WTC11 (cell line): ENCODE results near the gene PSMB9. TPM values are rescaled to one million over a fixed set of nuclear protein-coding genes. Genes with fewer than 3 reads are reported as not detected.
"Not testable (repeated sequence)": the region's sequence is repeated elsewhere in the genome, so short reads cannot be mapped to it uniquely, and the experiment has no call there.

Source experiments
- ATAC-seq: fragments of 200-7000 bp; cut with Tn5 transposase; 2 replicates; pipeline ENCODE4 v1.10.0; 2021; ENCODE audit warnings: mild to moderate bottlenecking, moderate library complexity
- CTCF ChIA-PET: fragments of 300-600 bp; sonication (Branson Sonifier 250); formaldehyde crosslinking; loops from one replicate; lab custom pipeline; 2021; ENCODE audit warnings: antibody characterized with exemption; lab: Charles Lee
- POLR2A ChIA-PET: fragments of 350-600 bp; sonication (Branson Sonifier 250); formaldehyde crosslinking; loops from one replicate; lab custom pipeline; 2021; ENCODE audit warnings: antibody characterized with exemption; lab: Charles Lee
- DNase-seq: peaks from one replicate; pipeline ENCODE4 v3.0.0; 2021; ENCODE audit warnings: low spot score
- H3K27ac Mint-ChIP-seq: 2 replicates; pipeline ENCODE4 v1.8.0; 2021; ENCODE audit warnings: mixed read lengths
- H3K27me3 Mint-ChIP-seq: 2 replicates; pipeline ENCODE4 v1.8.0; 2021; ENCODE audit warnings: low read depth, mild to moderate bottlenecking, moderate library complexity, mixed read lengths
- H3K36me3 Mint-ChIP-seq: 2 replicates; pipeline ENCODE4 v1.8.0; 2021; ENCODE audit warnings: mixed read lengths
- H3K4me1 Mint-ChIP-seq: 2 replicates; pipeline ENCODE4 v1.8.0; 2022; ENCODE audit warnings: mixed read lengths
- H3K4me3 Mint-ChIP-seq: 2 replicates; pipeline ENCODE4 v1.8.0; 2021; ENCODE audit warnings: mild to moderate bottlenecking, moderate library complexity, mixed read lengths
- H3K9me3 Mint-ChIP-seq: 2 replicates; pipeline ENCODE4 v1.8.0; 2021; ENCODE audit warnings: mixed read lengths
- CBFB ChIP-seq: sonication (generic); formaldehyde crosslinking; IDR thresholded peaks from 2 replicates; pipeline ENCODE4 v1.8.1; 2022; ENCODE audit warnings: mild to moderate bottlenecking, low read depth, missing genetic modification reagents
- MXD4 ChIP-seq: fragments of 250-450 bp; sonication (Bioruptor Pico); IDR thresholded peaks from 2 replicates; pipeline ENCODE4 v1.8.0; 2021; ENCODE audit warnings: mild to moderate bottlenecking, moderate library complexity, borderline replicate concordance
- PRRX2 ChIP-seq: fragments of 250-450 bp; sonication (Bioruptor Pico); IDR thresholded peaks from 2 replicates; pipeline ENCODE4 v1.8.0; 2021; ENCODE audit warnings: mild to moderate bottlenecking
- RELA ChIP-seq: sonication (generic); formaldehyde crosslinking; IDR thresholded peaks from 2 replicates; pipeline ENCODE4 v1.8.1; 2022; ENCODE audit warnings: missing genetic modification reagents, mild to moderate bottlenecking, borderline replicate concordance
- SMAD4 ChIP-seq: sonication (generic); formaldehyde crosslinking; IDR thresholded peaks from 2 replicates; pipeline ENCODE4 v1.8.0; 2022; ENCODE audit warnings: mild to moderate bottlenecking, missing genetic modification reagents
- SP1 ChIP-seq: sonication (generic); formaldehyde crosslinking; conservative IDR thresholded peaks from 2 replicates; pipeline ENCODE4 v1.8.1; 2022; ENCODE audit warnings: missing genetic modification reagents
- TEAD1 ChIP-seq: sonication (generic); formaldehyde crosslinking; IDR thresholded peaks from 2 replicates; pipeline ENCODE4 v1.8.0; 2022; ENCODE audit warnings: mild to moderate bottlenecking, missing genetic modification reagents
- ZBTB21 ChIP-seq: sonication (generic); formaldehyde crosslinking; IDR thresholded peaks from 2 replicates; pipeline ENCODE4 v1.8.1; 2023; ENCODE audit warnings: mild to moderate bottlenecking, missing genetic modification reagents, borderline replicate concordance
- ZNF416 ChIP-seq: fragments of 250-450 bp; sonication (Bioruptor Pico); IDR thresholded peaks from 2 replicates; pipeline ENCODE4 v1.9.0; 2021; ENCODE audit warnings: mild to moderate bottlenecking, inconsistent platforms
- ZNF671 ChIP-seq: fragments of 250-450 bp; sonication (Bioruptor Pico); IDR thresholded peaks from 2 replicates; pipeline ENCODE4 v1.8.0; 2021; ENCODE audit warnings: mild to moderate bottlenecking
- total RNA-seq: library from RNA; stranded (reverse); gene quantifications from 3 replicates; pipeline ENCODE4 v1.2.3, GENCODE V29; 2021
- TF ChIP-seq, protein P1 (sequence below): sonication (generic); formaldehyde crosslinking; IDR thresholded peaks from 2 replicates; pipeline ENCODE4 v1.8.0; 2022; ENCODE audit warnings: mild to moderate bottlenecking, missing genetic modification reagents
- TF ChIP-seq, protein P2 (sequence below): sonication (generic); formaldehyde crosslinking; IDR thresholded peaks from 2 replicates; pipeline ENCODE4 v1.8.0; 2022; ENCODE audit warnings: mild to moderate bottlenecking, missing genetic modification reagents
- TF ChIP-seq, protein P3 (sequence below): fragments of 250-450 bp; sonication (Bioruptor Pico); IDR thresholded peaks from 2 replicates; pipeline ENCODE4 v2.1.2; 2022; ENCODE audit warnings: mild to moderate bottlenecking, moderate library complexity
- TF ChIP-seq, protein P4 (sequence below): fragments of 250-450 bp; sonication (Bioruptor Pico); conservative IDR thresholded peaks from 2 replicates; pipeline ENCODE4 v1.9.0; 2021; ENCODE audit warnings: mild to moderate bottlenecking
- TF ChIP-seq, protein P5 (sequence below): sonication (generic); formaldehyde crosslinking; IDR thresholded peaks from 2 replicates; pipeline ENCODE4 v1.8.1; 2023; ENCODE audit warnings: mild to moderate bottlenecking, missing genetic modification reagents, borderline replicate concordance
- TF ChIP-seq, protein P6 (sequence below): sonication (generic); formaldehyde crosslinking; IDR thresholded peaks from 2 replicates; pipeline ENCODE4 v1.8.1; 2022; ENCODE audit warnings: mild to moderate bottlenecking, moderate library complexity, missing genetic modification reagents
- TF ChIP-seq, protein P7 (sequence below): sonication (generic); formaldehyde crosslinking; IDR thresholded peaks from 2 replicates; pipeline ENCODE4 v1.8.0; 2023; ENCODE audit warnings: mild to moderate bottlenecking, missing genetic modification reagents

PSMB9 gene
- total RNA-seq, 1 experiment from 2014 or later = 1.8 TPM

DNA sequence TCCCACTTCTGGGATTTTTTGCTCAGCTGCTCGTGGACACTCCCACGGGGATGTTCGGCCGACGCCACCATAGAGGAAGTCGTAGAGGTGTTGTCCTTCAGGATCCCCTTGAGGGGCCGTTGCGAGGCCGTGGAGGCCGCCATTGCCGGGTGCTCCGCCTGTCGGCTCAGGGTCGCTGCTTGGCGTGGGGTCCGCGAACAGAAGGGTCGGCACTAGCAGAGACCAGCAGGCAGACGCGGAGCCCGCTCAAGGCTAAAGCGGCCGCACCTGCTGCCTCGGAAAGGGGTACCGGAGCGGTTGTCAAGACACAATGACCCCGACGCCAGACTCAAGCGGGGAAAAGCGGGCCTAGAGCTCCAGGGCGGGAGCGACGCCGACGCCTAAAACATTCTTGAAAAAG is 25.7 kb downstream of the PSMB9 start (continued):
- TF ChIP-seq, protein P1, sequence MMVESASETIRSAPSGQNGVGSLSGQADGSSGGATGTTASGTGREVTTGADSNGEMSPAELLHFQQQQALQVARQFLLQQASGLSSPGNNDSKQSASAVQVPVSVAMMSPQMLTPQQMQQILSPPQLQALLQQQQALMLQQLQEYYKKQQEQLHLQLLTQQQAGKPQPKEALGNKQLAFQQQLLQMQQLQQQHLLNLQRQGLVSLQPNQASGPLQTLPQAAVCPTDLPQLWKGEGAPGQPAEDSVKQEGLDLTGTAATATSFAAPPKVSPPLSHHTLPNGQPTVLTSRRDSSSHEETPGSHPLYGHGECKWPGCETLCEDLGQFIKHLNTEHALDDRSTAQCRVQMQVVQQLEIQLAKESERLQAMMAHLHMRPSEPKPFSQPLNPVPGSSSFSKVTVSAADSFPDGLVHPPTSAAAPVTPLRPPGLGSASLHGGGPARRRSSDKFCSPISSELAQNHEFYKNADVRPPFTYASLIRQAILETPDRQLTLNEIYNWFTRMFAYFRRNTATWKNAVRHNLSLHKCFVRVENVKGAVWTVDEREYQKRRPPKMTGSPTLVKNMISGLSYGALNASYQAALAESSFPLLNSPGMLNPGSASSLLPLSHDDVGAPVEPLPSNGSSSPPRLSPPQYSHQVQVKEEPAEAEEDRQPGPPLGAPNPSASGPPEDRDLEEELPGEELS = no peak
- no peak for TF ChIP-seq PRRX2 (CRISPR knock-in tag)
- TF ChIP-seq ZNF671 (CRISPR knock-in tag) = no peak
- TF ChIP-seq SP1 = no peak

DNA sequence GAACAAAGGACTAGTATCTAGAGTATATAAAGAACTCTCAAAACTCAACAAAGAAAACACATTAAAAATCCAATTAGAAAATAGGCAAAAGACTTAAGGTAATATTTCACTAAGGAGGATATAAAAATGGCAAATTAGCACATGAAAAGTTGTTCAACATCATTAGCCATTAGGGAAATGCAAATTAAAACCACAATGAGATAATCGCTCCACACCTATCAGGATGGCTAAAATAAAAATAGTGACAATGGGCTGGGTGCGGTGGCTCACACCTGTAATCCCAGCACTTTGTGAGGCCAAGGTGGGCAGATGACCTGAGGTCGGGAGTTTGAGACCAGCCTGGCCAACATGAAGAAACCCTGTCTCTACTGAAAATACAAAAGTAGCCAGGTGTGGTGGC is 27.0 kb downstream of the PSMB9 start:
- H3K9me3 Mint-ChIP-seq, ATAC-seq, DNase-seq, H3K27ac Mint-ChIP-seq, POLR2A ChIA-PET, H3K4me1 Mint-ChIP-seq, H3K4me3 Mint-ChIP-seq, H3K36me3 Mint-ChIP-seq: not testable (repeated sequence)
- H3K27me3 Mint-ChIP-seq = peaks cover 11% of the 10 kb centered on the region
- CTCF ChIA-PET = interaction anchor here (1.4 to 3.6 kb wide), 3 partner anchors 12 to 104 kb away, joined by 6 to 21 read pairs (median 8); partner anchors contain the start of gene TAP2

DNA sequence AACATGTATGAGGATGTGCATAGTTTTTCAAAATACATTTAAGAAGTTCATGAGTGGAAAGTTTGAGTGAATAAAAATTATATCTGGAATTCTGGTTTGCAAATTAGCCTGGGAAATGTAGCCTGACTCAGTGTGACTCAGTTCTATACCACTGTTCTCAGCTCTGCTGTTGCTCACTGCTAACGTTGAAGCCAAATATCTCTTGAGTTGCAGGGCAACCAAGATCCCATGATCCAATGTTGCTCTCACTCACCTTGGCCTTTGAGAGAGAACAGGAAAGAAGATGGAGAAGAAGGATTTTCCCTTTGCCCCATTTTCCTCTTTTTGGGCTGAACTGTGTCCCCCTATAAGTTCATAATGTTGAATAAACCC is 28.9 kb downstream of the PSMB9 start:
- no peak for TF ChIP-seq ZNF416 (CRISPR knock-in tag)
- TF ChIP-seq ZBTB21 (CRISPR knock-in tag) = no peak
- TF ChIP-seq, protein P2, sequence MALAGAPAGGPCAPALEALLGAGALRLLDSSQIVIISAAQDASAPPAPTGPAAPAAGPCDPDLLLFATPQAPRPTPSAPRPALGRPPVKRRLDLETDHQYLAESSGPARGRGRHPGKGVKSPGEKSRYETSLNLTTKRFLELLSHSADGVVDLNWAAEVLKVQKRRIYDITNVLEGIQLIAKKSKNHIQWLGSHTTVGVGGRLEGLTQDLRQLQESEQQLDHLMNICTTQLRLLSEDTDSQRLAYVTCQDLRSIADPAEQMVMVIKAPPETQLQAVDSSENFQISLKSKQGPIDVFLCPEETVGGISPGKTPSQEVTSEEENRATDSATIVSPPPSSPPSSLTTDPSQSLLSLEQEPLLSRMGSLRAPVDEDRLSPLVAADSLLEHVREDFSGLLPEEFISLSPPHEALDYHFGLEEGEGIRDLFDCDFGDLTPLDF (CRISPR knock-in tag) = no peak
- TF ChIP-seq, protein P3, sequence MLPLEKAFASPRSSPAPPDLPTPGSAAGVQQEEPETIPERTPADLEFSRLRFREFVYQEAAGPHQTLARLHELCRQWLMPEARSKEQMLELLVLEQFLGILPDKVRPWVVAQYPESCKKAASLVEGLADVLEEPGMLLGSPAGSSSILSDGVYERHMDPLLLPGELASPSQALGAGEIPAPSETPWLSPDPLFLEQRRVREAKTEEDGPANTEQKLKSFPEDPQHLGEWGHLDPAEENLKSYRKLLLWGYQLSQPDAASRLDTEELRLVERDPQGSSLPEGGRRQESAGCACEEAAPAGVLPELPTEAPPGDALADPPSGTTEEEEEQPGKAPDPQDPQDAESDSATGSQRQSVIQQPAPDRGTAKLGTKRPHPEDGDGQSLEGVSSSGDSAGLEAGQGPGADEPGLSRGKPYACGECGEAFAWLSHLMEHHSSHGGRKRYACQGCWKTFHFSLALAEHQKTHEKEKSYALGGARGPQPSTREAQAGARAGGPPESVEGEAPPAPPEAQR (CRISPR knock-in tag) = no peak
- TF ChIP-seq CBFB (CRISPR knock-in tag) = no peak
- no peak for TF ChIP-seq TEAD1 (CRISPR knock-in tag)
- TF ChIP-seq, protein P4, sequence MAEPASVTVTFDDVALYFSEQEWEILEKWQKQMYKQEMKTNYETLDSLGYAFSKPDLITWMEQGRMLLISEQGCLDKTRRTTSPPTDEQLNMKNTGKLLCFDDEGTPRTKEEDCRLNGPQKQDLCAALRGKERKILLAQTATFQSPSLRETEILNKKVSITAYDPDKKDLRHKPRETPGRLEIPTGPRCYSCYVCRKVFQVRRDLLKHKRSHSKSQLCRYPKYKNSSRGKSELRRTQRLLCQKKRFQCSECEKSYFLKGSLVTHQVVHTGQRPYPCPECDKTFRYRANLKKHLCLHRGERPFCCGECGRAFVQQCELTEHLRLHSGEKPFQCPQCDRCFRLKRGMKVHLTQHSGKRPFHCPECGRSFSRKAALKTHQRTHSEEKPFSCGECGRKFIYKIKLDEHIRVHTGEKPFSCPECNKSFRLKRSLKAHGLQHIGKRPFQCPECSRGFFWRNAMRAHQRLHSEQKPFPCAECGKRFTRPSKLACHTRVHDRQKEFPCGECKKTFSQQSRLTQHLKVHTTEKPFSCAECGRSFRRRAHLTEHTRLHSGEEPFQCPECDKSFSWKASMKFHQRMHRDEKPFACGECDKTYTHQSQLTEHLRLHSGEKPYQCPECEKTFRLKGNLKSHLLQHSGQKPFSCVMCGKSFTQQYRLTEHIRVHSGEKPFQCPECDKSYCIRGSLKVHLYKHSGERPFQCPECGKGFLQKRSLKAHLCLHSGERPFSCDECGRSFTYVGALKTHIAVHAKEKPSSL (CRISPR knock-in tag) = no peak
- TF ChIP-seq, protein P5, sequence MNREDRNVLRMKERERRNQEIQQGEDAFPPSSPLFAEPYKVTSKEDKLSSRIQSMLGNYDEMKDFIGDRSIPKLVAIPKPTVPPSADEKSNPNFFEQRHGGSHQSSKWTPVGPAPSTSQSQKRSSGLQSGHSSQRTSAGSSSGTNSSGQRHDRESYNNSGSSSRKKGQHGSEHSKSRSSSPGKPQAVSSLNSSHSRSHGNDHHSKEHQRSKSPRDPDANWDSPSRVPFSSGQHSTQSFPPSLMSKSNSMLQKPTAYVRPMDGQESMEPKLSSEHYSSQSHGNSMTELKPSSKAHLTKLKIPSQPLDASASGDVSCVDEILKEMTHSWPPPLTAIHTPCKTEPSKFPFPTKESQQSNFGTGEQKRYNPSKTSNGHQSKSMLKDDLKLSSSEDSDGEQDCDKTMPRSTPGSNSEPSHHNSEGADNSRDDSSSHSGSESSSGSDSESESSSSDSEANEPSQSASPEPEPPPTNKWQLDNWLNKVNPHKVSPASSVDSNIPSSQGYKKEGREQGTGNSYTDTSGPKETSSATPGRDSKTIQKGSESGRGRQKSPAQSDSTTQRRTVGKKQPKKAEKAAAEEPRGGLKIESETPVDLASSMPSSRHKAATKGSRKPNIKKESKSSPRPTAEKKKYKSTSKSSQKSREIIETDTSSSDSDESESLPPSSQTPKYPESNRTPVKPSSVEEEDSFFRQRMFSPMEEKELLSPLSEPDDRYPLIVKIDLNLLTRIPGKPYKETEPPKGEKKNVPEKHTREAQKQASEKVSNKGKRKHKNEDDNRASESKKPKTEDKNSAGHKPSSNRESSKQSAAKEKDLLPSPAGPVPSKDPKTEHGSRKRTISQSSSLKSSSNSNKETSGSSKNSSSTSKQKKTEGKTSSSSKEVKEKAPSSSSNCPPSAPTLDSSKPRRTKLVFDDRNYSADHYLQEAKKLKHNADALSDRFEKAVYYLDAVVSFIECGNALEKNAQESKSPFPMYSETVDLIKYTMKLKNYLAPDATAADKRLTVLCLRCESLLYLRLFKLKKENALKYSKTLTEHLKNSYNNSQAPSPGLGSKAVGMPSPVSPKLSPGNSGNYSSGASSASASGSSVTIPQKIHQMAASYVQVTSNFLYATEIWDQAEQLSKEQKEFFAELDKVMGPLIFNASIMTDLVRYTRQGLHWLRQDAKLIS = no peak
- no peak for TF ChIP-seq RELA (CRISPR knock-in tag)
- TF ChIP-seq SMAD4 (CRISPR knock-in tag) = no peak
- TF ChIP-seq, protein P6, sequence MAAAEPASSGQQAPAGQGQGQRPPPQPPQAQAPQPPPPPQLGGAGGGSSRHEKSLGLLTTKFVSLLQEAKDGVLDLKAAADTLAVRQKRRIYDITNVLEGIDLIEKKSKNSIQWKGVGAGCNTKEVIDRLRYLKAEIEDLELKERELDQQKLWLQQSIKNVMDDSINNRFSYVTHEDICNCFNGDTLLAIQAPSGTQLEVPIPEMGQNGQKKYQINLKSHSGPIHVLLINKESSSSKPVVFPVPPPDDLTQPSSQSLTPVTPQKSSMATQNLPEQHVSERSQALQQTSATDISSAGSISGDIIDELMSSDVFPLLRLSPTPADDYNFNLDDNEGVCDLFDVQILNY (CRISPR knock-in tag) = no peak
- TF ChIP-seq, protein P7, sequence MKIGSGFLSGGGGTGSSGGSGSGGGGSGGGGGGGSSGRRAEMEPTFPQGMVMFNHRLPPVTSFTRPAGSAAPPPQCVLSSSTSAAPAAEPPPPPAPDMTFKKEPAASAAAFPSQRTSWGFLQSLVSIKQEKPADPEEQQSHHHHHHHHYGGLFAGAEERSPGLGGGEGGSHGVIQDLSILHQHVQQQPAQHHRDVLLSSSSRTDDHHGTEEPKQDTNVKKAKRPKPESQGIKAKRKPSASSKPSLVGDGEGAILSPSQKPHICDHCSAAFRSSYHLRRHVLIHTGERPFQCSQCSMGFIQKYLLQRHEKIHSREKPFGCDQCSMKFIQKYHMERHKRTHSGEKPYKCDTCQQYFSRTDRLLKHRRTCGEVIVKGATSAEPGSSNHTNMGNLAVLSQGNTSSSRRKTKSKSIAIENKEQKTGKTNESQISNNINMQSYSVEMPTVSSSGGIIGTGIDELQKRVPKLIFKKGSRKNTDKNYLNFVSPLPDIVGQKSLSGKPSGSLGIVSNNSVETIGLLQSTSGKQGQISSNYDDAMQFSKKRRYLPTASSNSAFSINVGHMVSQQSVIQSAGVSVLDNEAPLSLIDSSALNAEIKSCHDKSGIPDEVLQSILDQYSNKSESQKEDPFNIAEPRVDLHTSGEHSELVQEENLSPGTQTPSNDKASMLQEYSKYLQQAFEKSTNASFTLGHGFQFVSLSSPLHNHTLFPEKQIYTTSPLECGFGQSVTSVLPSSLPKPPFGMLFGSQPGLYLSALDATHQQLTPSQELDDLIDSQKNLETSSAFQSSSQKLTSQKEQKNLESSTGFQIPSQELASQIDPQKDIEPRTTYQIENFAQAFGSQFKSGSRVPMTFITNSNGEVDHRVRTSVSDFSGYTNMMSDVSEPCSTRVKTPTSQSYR (CRISPR knock-in tag) = no peak
- no peak for TF ChIP-seq MXD4
- Mint-ChIP-seq H3K27me3 (peaks cover 10% of the 10 kb centered on the region), H3K27ac (no peak overlapping the region), H3K36me3 (no peaks in the 10 kb centered on the region), H3K4me3 (no peak overlapping the region), H3K9me3 (no peaks in the 10 kb centered on the region; the same call in 1 of the 2 replicates), H3K4me1 (no peaks in the 10 kb centered on the region)
- ATAC-seq (no peak), DNase-seq (no peak)
- CTCF ChIA-PET = interaction anchor here (0.5 to 1.5 kb wide), 3 partner anchors 12 to 70 kb away, joined by 3 to 4 read pairs (median 3); partner anchors contain the start of gene HLA-DMA
- POLR2A ChIA-PET = no interaction called here
